Stomach (tissue), 9 donors: ENCODE measurements around the gene POLR1C. TPM values are rescaled to one million over a fixed set of nuclear protein-coding genes. Genes with fewer than 3 reads are reported as not detected.

Experiments
- DNase-seq, 2 donors: peaks; one replicate each; pipeline versions ENCODE4 v3.0.0 to v3.0.0-alpha.2; 2013 to 2019
- H3K27ac ChIP-seq, 5 donors: fragments of 200-600 bp in 4 of 5; sonication (generic) in 4 of 5; one replicate each; pipeline ENCODE4 v1.5.1; 2013 to 2019; ENCODE audit warnings: mild to moderate bottlenecking in 1 of 5, moderate library complexity in 1 of 5
- H3K27me3 ChIP-seq, 3 donors: fragments of 200-600 bp; sonication (generic); one replicate each; pipeline ENCODE4 v1.5.1; 2017 to 2019; ENCODE audit warnings: mixed run types in 1 of 3
- H3K36me3 ChIP-seq, 4 donors: fragments of 200-600 bp; sonication (generic); 1 replicate in 3 of 4; 2 replicates in 1 of 4; pipeline ENCODE4 v1.5.1; 2016 to 2019
- H3K4me1 ChIP-seq, 4 donors: fragments of 200-600 bp; sonication (generic); one replicate each; pipeline ENCODE4 v1.5.1; 2016 to 2019
- H3K4me3 ChIP-seq, 4 donors: fragments of 200-600 bp; sonication (generic) in 3 of 4; one replicate each; pipeline ENCODE4 v1.5.1; 2016 to 2019; ENCODE audit warnings: mild to moderate bottlenecking in 1 of 4
- H3K9me3 ChIP-seq, 4 donors: fragments of 200-600 bp; sonication (generic); one replicate each; pipeline ENCODE4 v1.5.1; 2016 to 2019
- CTCF ChIP-seq, 7 experiments: fragments of 450-650 bp in 4 of 7; fragments of 200-600 bp in 3 of 7; sonication (generic) in 3 of 7; IDR thresholded peaks; one replicate each; pipeline ENCODE4 v1.5.1; 2016 to 2019; ENCODE audit warnings: antibody characterized with exemption in 7 of 7, control low read depth in 2 of 7, mild to moderate bottlenecking in 1 of 7
- EP300 ChIP-seq: sonication (generic); formaldehyde crosslinking; IDR thresholded peaks from one replicate; pipeline ENCODE4 v1.6.1; 2017; ENCODE audit warnings: antibody characterized with exemption
- POLR2A ChIP-seq, 4 donors: fragments of 450-650 bp; IDR thresholded peaks; one replicate each; pipeline ENCODE4 v1.6.1; 2016; ENCODE audit warnings: antibody characterized with exemption in 4 of 4, control low read depth in 2 of 4, mild to moderate bottlenecking in 1 of 4, moderate library complexity in 1 of 4
- POLR2AphosphoS5 ChIP-seq, 3 donors: sonication (generic); formaldehyde crosslinking; IDR thresholded peaks; one replicate each; pipeline ENCODE4 v1.6.1; 2016; ENCODE audit warnings: antibody characterized with exemption in 3 of 3
- WGBS, 5 donors: extraction: QIAGEN DNeasy Blood & Tissue Kit in 3 of 5; methylation state at CpG; one replicate each; pipeline versions ENCODE4 v1.1.5 to v1.1.7; 2013 to 2018; 5-methylcytosine and 5-hydroxymethylcytosine counted together
- intact Hi-C: fragments of 100-400 bp; cut with DNase I; formaldehyde crosslinking; loops from one replicate; pipeline ENCODE4 v1.15.1; 2023; ENCODE audit warnings: low total_unique reads
- polyA plus RNA-seq, 3 donors: library from polyadenylated mRNA; stranded (reverse); fragments of 200-250 nt; gene quantifications; one replicate each; pipeline ENCODE4 v1.2.3, GENCODE V29; 2013
- total RNA-seq, 5 donors: library from RNA; depleted of rRNA; stranded (reverse); fragments of >200 nt; gene quantifications; one replicate each; pipeline versions ENCODE4 v1.1.0 to v1.2.3, GENCODE V29; 2014 to 2016
- donor health status: healthy with polysubstance abuse.
- donor health status: Bipolar disorder and iron deficiency.
- donor health status: healthy.

POLR1C gene
- total and polyA plus RNA-seq, 8 donors = 14.7 to 36.2 (median 25.1) TPM

GRCh38 chr6:43491750-43492661 lies 24.9 kb upstream of the POLR1C start:
- Histone ChIP-seq H3K27ac (peak overlapping the region in 3 of 5 donors; percentile 42 to 55 (median 51)), H3K9me3 (no peaks in the 10 kb centered on the region), H3K4me3 (no peak overlapping the region), H3K27me3 (no peaks in the 10 kb centered on the region), H3K36me3 (peaks cover 0 to 15% (median 9%) of the 10 kb centered on the region in 4 donors), H3K4me1 (peaks cover 15 to 50% (median 32%) of the 10 kb centered on the region in 4 donors)
- peak; percentile 76 to 79 for DNase-seq
- intact Hi-C loops = no loop called here
- TF ChIP-seq POLR2A (IDR thresholded peaks at IDR 0.05) (no peak), POLR2AphosphoS5 (IDR thresholded peaks at IDR 0.05) (peak in 1 of 3 donors; percentile 49), CTCF (IDR thresholded peaks at IDR 0.05) (no peak), EP300 (no peak)
- 21 to 43% (median 36%) methylated on average over 10 of the region's 10 CpGs for WGBS, 5 donors

GRCh38 chr6:43492673-43493072 lies 24.2 kb upstream of the POLR1C start:
- peaks cover 15 to 50% (median 34%) of the 10 kb centered on the region in 4 donors for H3K4me1 ChIP-seq
- no peaks in the 10 kb centered on the region for H3K9me3 ChIP-seq
- H3K27ac ChIP-seq = peak overlapping the region in 2 of 5 donors; percentile 51 to 55
- no peak overlapping the region for H3K4me3 ChIP-seq
- peaks cover 0 to 17% (median 9%) of the 10 kb centered on the region in 4 donors for H3K36me3 ChIP-seq
- 69 to 76% (median 71%) methylated on average over 2 to 3 of the region's 3 CpGs for WGBS, 5 donors
- H3K27me3 ChIP-seq = no peaks in the 10 kb centered on the region
- no peak for DNase-seq
- intact Hi-C loops = no loop called here
- TF ChIP-seq POLR2AphosphoS5 (IDR thresholded peaks at IDR 0.05) = no peak
- no peak for TF ChIP-seq POLR2A (IDR thresholded peaks at IDR 0.05)
- no peak for TF ChIP-seq EP300

- Histone ChIP-seq H3K27ac (peak overlapping the region in 1 of 5 donors; percentile 42), H3K9me3 (no peaks in the 10 kb centered on the region), H3K4me3 (no peak overlapping the region), H3K36me3 (peaks cover 4 to 23% (median 15%) of the 10 kb centered on the region in 4 donors), H3K27me3 (no peaks in the 10 kb centered on the region), H3K4me1 (peaks cover 15 to 50% (median 34%) of the 10 kb centered on the region in 4 donors)
- TF ChIP-seq CTCF (IDR thresholded peaks at IDR 0.05) (no peak), POLR2A (IDR thresholded peaks at IDR 0.05) (no peak), POLR2AphosphoS5 (IDR thresholded peaks at IDR 0.05) (no peak), EP300 (no peak)
- no peak for DNase-seq
- intact Hi-C loops = no loop called here
- 41 to 72% (median 52%) methylated on average over 2 of the region's 2 CpGs for WGBS, 5 donors
These were observed 23.7 kb upstream of the POLR1C start for GRCh38 chr6:43493230-43493629.

- Histone ChIP-seq H3K36me3 (peaks cover 10 to 29% (median 21%) of the 10 kb centered on the region in 4 donors), H3K27ac (peak overlapping the region in 3 of 5 donors; percentile 7 to 42 (median 8)), H3K4me3 (no peak overlapping the region), H3K4me1 (peaks cover 12 to 50% (median 34%) of the 10 kb centered on the region in 4 donors), H3K27me3 (no peaks in the 10 kb centered on the region), H3K9me3 (no peaks in the 10 kb centered on the region)
- WGBS, 5 donors = 37 to 78% (median 53%) methylated on average over 7 of the region's 7 CpGs
- intact Hi-C loops = no loop called here
- DNase-seq = peak in 1 of 2 donors; percentile 76
- peak in 1 of 3 donors; percentile 53 for TF ChIP-seq POLR2AphosphoS5 (IDR thresholded peaks at IDR 0.05)
- TF ChIP-seq EP300 = no peak
These were observed 23.1 kb upstream of the POLR1C start for GRCh38 chr6:43493833-43494232.

GRCh38 chr6:43494321-43494720 lies 22.6 kb upstream of the POLR1C start:
- intact Hi-C loops = no loop called here
- H3K4me1 ChIP-seq = peaks cover 12 to 50% (median 39%) of the 10 kb centered on the region in 4 donors
- H3K36me3 ChIP-seq = peaks cover 15 to 30% (median 26%) of the 10 kb centered on the region in 4 donors
- H3K27ac ChIP-seq = no peak overlapping the region
- DNase-seq = no peak
- no peaks in the 10 kb centered on the region for H3K27me3 ChIP-seq
- WGBS, 5 donors = 82 to 92% (median 91%) methylated on average over 5 to 6 of the region's 6 CpGs
- TF ChIP-seq CTCF (IDR thresholded peaks at IDR 0.05) = no peak
- no peak for TF ChIP-seq POLR2AphosphoS5 (IDR thresholded peaks at IDR 0.05)
- TF ChIP-seq EP300 = no peak
- no peak for TF ChIP-seq POLR2A (IDR thresholded peaks at IDR 0.05)
- no peaks in the 10 kb centered on the region for H3K9me3 ChIP-seq
- H3K4me3 ChIP-seq = no peak overlapping the region
